ENCODE measurements around the gene USP11.

GRCh38 chrX:47273011-47273730 lies 40.4 kb downstream of the USP11 start:
- TF ChIP-seq CTCF (IDR thresholded peaks at IDR 0.05; ENCODE audit: low read depth, low read length, poor library complexity, severe bottlenecking) (no peak), EZH2phosphoT487 (IDR thresholded peaks at IDR 0.05; ENCODE audit: borderline replicate concordance, low read length) (no peak)

All from DOHH2 (cell line).